GM10266 (cell line): ENCODE measurements around the gene BRS3.

Source experiments
- DNase-seq: peaks from one replicate; pipeline ENCODE4 v3.0.0; 2012; ENCODE audit errors: extremely low spot score
- CTCF ChIP-seq: IDR thresholded peaks from 2 replicates; pipeline ENCODE4 v1.5.1; 2012; ENCODE audit warnings: mild to moderate bottlenecking, low read depth; ENCODE audit not compliant: control insufficient read depth, insufficient read depth; ENCODE audit errors: missing control alignments

The BRS3 gene

GRCh38 chrX:136540226-136540625 lies 52.5 kb downstream of the BRS3 start:
- no peak for DNase-seq
- TF ChIP-seq CTCF = no peak

GRCh38 chrX:136541294-136541693 lies 53.5 kb downstream of the BRS3 start:
- DNase-seq = no peak
- no peak for TF ChIP-seq CTCF

GRCh38 chrX:136542281-136542680 lies 54.5 kb downstream of the BRS3 start:
- TF ChIP-seq CTCF = no peak
- DNase-seq = no peak
